Neural cell (in vitro differentiated cells): ENCODE results near the gene VWA8. TPM values are rescaled to one million over a fixed set of nuclear protein-coding genes. Genes with fewer than 3 reads are reported as not detected.

Experiments used
- H2AFZ ChIP-seq: fragments of 200-600, 300-800 bp; sonication (generic), shearing (Covaris generic); 2 replicates; pipeline ENCODE4 v1.6.0; 2014; ENCODE audit warnings: low read depth, mild to moderate bottlenecking, antibody characterized with exemption, low read length, moderate library complexity
- H3F3A ChIP-seq: fragments of 200-600 bp; shearing (Covaris generic); 2 replicates; pipeline ENCODE4 v1.6.1; 2016; ENCODE audit warnings: mild to moderate bottlenecking, moderate library complexity, mixed read lengths, antibody characterized with exemption, low read length; ENCODE audit not compliant: insufficient read depth, poor library complexity, severe bottlenecking
- H3K27ac ChIP-seq: fragments of 200-600, 300-800 bp; sonication (generic), shearing (Covaris generic); 2 replicates; pipeline ENCODE4 v1.5.1; 2014; ENCODE audit warnings: mild to moderate bottlenecking, low read length, moderate library complexity
- H3K27me3 ChIP-seq: fragments of 300-800, 200-600 bp; sonication (generic), shearing (Covaris generic); 2 replicates; pipeline ENCODE4 v1.6.0; 2014; ENCODE audit warnings: mild to moderate bottlenecking, low read depth, low read length, moderate library complexity; ENCODE audit not compliant: insufficient read depth
- H3K36me3 ChIP-seq: fragments of 300-800, 200-600 bp; sonication (generic), shearing (Covaris generic); 2 replicates; pipeline ENCODE4 v1.5.1; 2014; ENCODE audit warnings: mild to moderate bottlenecking, antibody characterized with exemption, low read length, moderate library complexity; ENCODE audit not compliant: insufficient read depth
- H3K4me2 ChIP-seq: fragments of 300-800, 200-600 bp; sonication (generic), shearing (Covaris generic); 2 replicates; pipeline ENCODE4 v1.6.0; 2014; ENCODE audit warnings: mild to moderate bottlenecking, low read length
- H3K4me3 ChIP-seq: fragments of 300-800, 200-600 bp; sonication (generic), shearing (Covaris generic); 2 replicates; pipeline ENCODE4 v1.5.1; 2014; ENCODE audit warnings: mild to moderate bottlenecking, low read length, moderate library complexity
- H3K79me2 ChIP-seq: fragments of 200-600 bp; shearing (Covaris generic); replicated peaks from 2 replicates; pipeline ENCODE4 v1.6.0; 2014; ENCODE audit warnings: mild to moderate bottlenecking, low read length, moderate library complexity; ENCODE audit not compliant: insufficient read depth
- H3K9ac ChIP-seq: fragments of 300-800, 200-600 bp; sonication (generic), shearing (Covaris generic); 2 replicates; pipeline ENCODE4 v1.6.1; 2016; ENCODE audit warnings: mild to moderate bottlenecking, low read length, mixed read lengths
- H3K9me2 ChIP-seq: fragments of 200-600 bp; shearing (Covaris generic); 2 replicates; pipeline ENCODE4 v1.6.1; 2016; ENCODE audit warnings: mild to moderate bottlenecking, low read length, mixed read lengths; ENCODE audit not compliant: insufficient read depth
- H3K9me3 ChIP-seq: fragments of 200-600, 300-800 bp; sonication (generic), shearing (Covaris generic); 2 replicates; pipeline ENCODE4 v1.6.1; 2016; ENCODE audit warnings: mild to moderate bottlenecking, mixed run types, low read length, moderate library complexity, mixed read lengths
- H4K20me1 ChIP-seq: fragments of 200-600 bp; shearing (Covaris generic); 2 replicates; pipeline ENCODE4 v1.6.1; 2016; ENCODE audit warnings: mild to moderate bottlenecking, mixed run types; ENCODE audit not compliant: insufficient read depth
- CTCF ChIP-seq: fragments of 450-650 bp; IDR thresholded peaks from 2 replicates; pipeline ENCODE4 v1.5.1; 2014; ENCODE audit warnings: antibody characterized with exemption, mild to moderate bottlenecking, moderate library complexity; ENCODE audit not compliant: poor library complexity, severe bottlenecking
- EP300 ChIP-seq: fragments of 450-650 bp; conservative IDR thresholded peaks from 2 replicates; pipeline ENCODE4 v1.6.1; 2014; ENCODE audit warnings: antibody characterized with exemption, mild to moderate bottlenecking, moderate library complexity; ENCODE audit not compliant: poor library complexity, severe bottlenecking
- EZH2 ChIP-seq: fragments of 200-600, 300-800 bp; shearing (Covaris generic), sonication (generic); IDR thresholded peaks from 2 replicates; pipeline ENCODE4 v1.6.1; 2014; ENCODE audit warnings: antibody characterized with exemption, low read length, borderline replicate concordance, mild to moderate bottlenecking; ENCODE audit not compliant: insufficient read depth, poor library complexity, severe bottlenecking
- MXI1 ChIP-seq: fragments of 450-650 bp; conservative IDR thresholded peaks from 2 replicates; pipeline ENCODE4 v1.6.1; 2014; ENCODE audit warnings: antibody characterized with exemption, mild to moderate bottlenecking; ENCODE audit not compliant: poor library complexity, severe bottlenecking
- POLR2AphosphoS5 ChIP-seq: IDR thresholded peaks from 2 replicates; pipeline ENCODE4 v1.6.1; 2012
- RAD21 ChIP-seq: fragments of 450-650 bp; conservative IDR thresholded peaks from 2 replicates; pipeline ENCODE4 v1.6.1; 2014; ENCODE audit warnings: antibody characterized with exemption, mild to moderate bottlenecking, moderate library complexity
- REST ChIP-seq: IDR thresholded peaks from 2 replicates; pipeline ENCODE4 v1.6.1; 2012; ENCODE audit warnings: borderline replicate concordance
- SMC3 ChIP-seq: fragments of 450-650 bp; conservative IDR thresholded peaks from 2 replicates; pipeline ENCODE4 v1.6.1; 2014; ENCODE audit warnings: antibody characterized with exemption, mild to moderate bottlenecking, moderate library complexity; ENCODE audit not compliant: poor library complexity
- TAF1 ChIP-seq: IDR thresholded peaks from 2 replicates; pipeline ENCODE4 v1.6.1; 2012; ENCODE audit warnings: low read depth
- polyA plus RNA-seq: library from polyadenylated mRNA; depleted of rRNA; stranded (reverse); fragments of >200 nt; gene quantifications from 2 replicates; pipeline ENCODE4 v1.2.3, GENCODE V29; 2014

VWA8 gene
- polyA plus RNA-seq, 1 donor from 2014 or later: 3.6 TPM

- H3K4me2 ChIP-seq: no peak overlapping the region
- no peak overlapping the region for H3K27ac ChIP-seq
- no peaks in the 10 kb centered on the region for H3K9me3 ChIP-seq
- TF ChIP-seq TAF1 (no peak), EP300 (no peak), MXI1 (no peak), POLR2AphosphoS5 (no peak), SMC3 (no peak), RAD21 (no peak)
- no peak overlapping the region for H3K9ac ChIP-seq
- H3K36me3 ChIP-seq: no peaks in the 10 kb centered on the region
- no peaks in the 10 kb centered on the region for H4K20me1 ChIP-seq
- no peak overlapping the region for H2AFZ ChIP-seq
- H3K27me3 ChIP-seq: no peaks in the 10 kb centered on the region
- no peak overlapping the region for H3K4me3 ChIP-seq
- no peaks in the 10 kb centered on the region for H3K79me2 ChIP-seq
- no peaks in the 10 kb centered on the region for H3K9me2 ChIP-seq
- no peaks in the 10 kb centered on the region for H3F3A ChIP-seq
These were observed 318.9 kb downstream of the VWA8 start for GRCh38 chr13:41641961-41642360.

GRCh38 chr13:41641429-41641828, 319.5 kb downstream of the VWA8 start:
- no peaks in the 10 kb centered on the region for H3K36me3 ChIP-seq

More at GRCh38 chr13:41641429-41641828, 319.5 kb downstream of the VWA8 start:
- H3K4me2 ChIP-seq: no peak overlapping the region
- H3K9ac ChIP-seq: no peak overlapping the region
- no peak for TF ChIP-seq TAF1
- TF ChIP-seq MXI1: no peak
- TF ChIP-seq RAD21: no peak
- TF ChIP-seq SMC3: no peak
- TF ChIP-seq EZH2: no peak
- no peak for TF ChIP-seq EP300
- TF ChIP-seq CTCF: no peak
- no peak for TF ChIP-seq POLR2AphosphoS5
- TF ChIP-seq REST: no peak
- H3K9me3 ChIP-seq: no peaks in the 10 kb centered on the region
- H2AFZ ChIP-seq: no peak overlapping the region
- H3K79me2 ChIP-seq: no peaks in the 10 kb centered on the region
- H4K20me1 ChIP-seq: no peaks in the 10 kb centered on the region
- no peak overlapping the region for H3K4me3 ChIP-seq
- no peaks in the 10 kb centered on the region for H3K9me2 ChIP-seq
- no peaks in the 10 kb centered on the region for H3F3A ChIP-seq
- no peak overlapping the region for H3K27ac ChIP-seq
- no peaks in the 10 kb centered on the region for H3K27me3 ChIP-seq
